Cardiac fibroblast (primary cell): ENCODE measurements around the gene PLXNA2.

Experiments
- DNase-seq, 2 donors: peaks; one replicate each; pipeline versions ENCODE4 v3.0.0 to v3.0.0-alpha.2; 2010; ENCODE audit warnings: low read depth in 2 of 2
- H3K4me3 ChIP-seq, 2 donors: replicated peaks in 1 of 2; 1 replicate in 1 of 2; 2 replicates in 1 of 2; pipeline ENCODE4 v1.5.1; 2011; ENCODE audit warnings: low read depth in 2 of 2, low read length in 2 of 2, mild to moderate bottlenecking in 2 of 2, moderate library complexity in 1 of 2
- TF ChIP-seq, protein P1 (sequence below): IDR thresholded peaks from one replicate; pipeline ENCODE4 v1.5.1; 2011; ENCODE audit warnings: low read depth, mild to moderate bottlenecking, low read length, inconsistent platforms

Gene PLXNA2

DNA sequence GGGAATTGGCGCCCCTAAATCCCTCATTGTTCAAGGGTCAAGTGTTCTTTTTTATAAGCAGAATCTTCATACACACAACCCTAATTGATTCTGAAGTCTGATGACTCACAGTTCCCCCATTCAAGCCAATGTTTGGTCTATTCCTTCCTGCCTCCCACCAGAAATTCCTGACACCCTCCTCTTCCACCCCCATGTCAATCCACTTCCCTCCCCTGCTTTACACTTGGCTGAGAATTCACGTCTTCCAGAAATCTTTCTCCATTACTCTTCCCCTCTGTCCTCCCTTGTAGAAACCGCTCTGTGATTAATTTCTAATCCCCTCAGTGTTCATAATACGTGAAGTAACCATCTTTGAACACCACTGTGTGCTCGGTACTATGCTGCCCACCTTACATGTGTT is 257.0 kb downstream of the PLXNA2 start:
- no peak overlapping the region for H3K4me3 ChIP-seq
- TF ChIP-seq, protein P1, sequence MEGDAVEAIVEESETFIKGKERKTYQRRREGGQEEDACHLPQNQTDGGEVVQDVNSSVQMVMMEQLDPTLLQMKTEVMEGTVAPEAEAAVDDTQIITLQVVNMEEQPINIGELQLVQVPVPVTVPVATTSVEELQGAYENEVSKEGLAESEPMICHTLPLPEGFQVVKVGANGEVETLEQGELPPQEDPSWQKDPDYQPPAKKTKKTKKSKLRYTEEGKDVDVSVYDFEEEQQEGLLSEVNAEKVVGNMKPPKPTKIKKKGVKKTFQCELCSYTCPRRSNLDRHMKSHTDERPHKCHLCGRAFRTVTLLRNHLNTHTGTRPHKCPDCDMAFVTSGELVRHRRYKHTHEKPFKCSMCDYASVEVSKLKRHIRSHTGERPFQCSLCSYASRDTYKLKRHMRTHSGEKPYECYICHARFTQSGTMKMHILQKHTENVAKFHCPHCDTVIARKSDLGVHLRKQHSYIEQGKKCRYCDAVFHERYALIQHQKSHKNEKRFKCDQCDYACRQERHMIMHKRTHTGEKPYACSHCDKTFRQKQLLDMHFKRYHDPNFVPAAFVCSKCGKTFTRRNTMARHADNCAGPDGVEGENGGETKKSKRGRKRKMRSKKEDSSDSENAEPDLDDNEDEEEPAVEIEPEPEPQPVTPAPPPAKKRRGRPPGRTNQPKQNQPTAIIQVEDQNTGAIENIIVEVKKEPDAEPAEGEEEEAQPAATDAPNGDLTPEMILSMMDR, result no peak
- DNase-seq, result no peak

DNA sequence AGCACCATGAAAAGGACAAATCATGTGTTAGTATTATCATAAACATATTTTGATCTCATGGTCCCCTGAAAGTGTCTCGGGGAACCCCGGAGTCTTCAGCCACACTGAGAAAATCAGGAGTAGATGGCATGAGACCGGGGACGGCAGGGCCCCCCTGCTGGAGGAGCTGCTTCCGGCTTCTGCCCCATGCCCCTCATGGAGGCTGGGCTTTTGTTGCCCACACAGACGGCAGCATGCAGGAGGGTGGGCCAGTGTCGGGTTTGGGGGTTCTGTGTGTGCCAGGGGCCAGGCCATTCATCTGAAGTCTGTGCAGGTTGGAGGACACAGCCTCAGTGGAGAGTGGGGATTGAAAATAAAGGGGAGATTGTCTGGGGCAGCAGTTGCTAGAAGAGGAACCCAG is 258.2 kb downstream of the PLXNA2 start:
- no peak overlapping the region for H3K4me3 ChIP-seq
- no peak for DNase-seq
- TF ChIP-seq, protein P1, result no peak

DNA sequence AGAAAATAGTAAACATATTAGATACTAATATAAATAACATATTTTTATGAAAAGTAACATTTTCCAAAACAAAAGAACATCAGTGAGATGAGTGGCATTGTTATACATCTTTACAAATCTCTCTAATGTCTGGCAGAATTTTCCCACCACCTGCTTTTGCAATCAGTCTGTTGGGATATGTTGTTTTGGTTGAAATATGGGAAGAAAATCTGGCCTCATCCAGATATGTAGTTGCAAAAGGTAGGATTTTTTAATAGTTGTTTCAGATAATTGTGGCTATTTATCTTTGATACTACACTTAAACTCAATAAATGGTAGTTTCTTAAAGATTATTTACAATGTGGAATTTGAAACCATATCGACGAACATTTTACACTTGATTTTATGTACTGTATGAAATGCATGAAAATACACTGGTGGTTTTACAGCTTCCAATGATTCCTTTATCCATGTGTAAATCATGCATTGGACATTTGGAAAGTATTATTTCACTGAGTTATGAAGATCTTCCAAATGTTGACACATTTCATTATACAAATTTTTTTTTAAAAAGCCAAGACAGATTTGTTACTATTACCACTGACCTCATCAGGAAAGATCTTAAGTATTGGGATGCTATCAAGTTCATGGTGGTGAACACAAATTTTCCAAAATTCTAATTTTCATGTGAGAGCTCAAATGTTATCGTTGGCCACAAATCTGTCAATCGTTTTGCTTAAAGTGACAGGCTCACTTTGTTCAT is 259.2 kb downstream of the PLXNA2 start:
- TF ChIP-seq, protein P1, result no peak
- DNase-seq, result no peak
- no peak overlapping the region for H3K4me3 ChIP-seq

DNA sequence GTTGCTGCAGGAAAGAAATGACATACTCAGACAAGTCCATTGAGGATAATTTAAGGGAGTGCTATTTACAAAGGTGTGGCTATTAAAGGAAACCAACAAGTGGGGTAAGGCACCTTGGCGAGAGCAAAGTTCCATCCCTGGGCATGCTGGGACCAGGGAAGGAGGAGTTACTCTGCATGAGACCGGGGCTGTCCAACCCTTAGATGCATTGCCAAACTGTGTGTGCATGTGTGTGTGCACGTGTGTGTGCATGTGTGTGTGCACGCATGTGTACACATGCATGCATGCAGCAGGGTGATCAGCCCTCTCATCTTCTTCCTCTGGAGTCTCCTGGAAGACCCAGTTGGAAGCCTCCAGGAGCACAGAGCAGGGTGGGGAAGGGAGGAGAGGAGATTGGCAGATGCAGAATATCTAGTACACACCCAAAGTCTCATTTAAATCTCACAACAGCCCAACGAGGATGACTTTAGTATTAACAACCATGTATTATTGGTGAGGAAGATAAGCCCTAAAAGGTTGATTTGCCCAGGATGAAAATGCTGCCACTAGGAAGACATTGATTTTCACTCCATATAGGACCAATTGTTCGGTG is 261.0 kb downstream of the PLXNA2 start:
- TF ChIP-seq, protein P1, result no peak
- no peak overlapping the region for H3K4me3 ChIP-seq
- DNase-seq, result no peak

DNA sequence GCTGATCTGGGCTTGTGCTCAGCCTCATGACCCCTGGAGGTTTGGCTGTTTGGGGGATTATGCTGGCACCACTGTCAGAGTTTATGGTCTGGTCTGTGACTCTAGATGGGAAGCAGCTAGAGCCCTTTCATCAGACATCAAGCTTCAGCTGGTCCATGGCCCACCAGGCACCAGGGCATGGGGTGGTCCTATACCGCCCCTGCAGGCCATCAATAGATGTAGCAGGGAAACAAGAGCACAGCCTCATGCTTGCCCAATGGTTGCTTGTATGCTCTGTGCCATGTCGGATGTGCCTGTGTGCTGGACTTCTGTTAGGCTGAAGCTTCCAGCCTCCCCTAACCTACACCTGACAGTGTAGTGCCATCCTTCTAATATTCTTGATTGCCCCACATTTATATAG is 262.2 kb downstream of the PLXNA2 start:
- H3K4me3 ChIP-seq, result no peak overlapping the region
- DNase-seq, result no peak
- TF ChIP-seq, protein P1, result peak; percentile 54

DNA sequence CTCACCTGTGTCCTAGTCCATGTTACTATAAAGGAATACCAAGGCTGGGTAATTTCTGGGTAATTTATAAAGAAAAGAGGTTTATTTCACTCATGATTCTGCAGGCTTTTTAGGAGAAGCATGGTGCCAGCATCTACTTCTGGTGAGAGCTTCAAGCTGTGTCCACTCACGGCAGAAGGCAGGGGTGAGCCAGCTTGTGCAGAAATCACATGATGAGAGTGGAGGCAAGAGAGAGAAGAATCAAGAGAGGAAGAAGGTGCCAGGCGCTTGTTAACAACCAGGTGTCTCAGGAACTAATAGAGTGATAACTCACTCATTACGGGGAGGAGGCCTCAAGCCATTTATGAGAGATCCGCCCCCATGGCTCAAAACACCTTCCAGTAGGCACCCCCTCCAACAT is 265.7 kb downstream of the PLXNA2 start:
- no peak for DNase-seq
- no peak overlapping the region for H3K4me3 ChIP-seq
- TF ChIP-seq, protein P1, result no peak

DNA sequence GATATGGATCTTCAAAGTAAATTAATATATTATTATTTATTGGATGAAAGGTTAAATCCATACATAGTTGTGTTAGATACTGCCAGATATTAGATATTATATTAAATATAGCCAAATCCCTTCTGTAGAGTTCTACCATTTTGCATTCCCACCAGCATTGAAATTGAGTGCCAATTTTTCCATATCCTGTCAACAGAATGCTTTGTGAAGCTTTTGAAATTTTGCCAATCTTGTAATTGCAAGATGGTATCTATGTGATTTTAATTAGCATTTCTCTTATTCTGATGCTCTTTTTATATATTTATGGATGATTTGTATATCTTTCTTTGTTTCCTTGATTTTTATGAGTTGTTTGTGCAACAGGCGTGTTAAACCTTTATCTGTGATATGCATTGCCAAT is 266.3 kb downstream of the PLXNA2 start:
- DNase-seq, result no peak
- TF ChIP-seq, protein P1, result no peak
- no peak overlapping the region for H3K4me3 ChIP-seq
